ENCODE results near the gene PSME3.

Gene PSME3

DNA sequence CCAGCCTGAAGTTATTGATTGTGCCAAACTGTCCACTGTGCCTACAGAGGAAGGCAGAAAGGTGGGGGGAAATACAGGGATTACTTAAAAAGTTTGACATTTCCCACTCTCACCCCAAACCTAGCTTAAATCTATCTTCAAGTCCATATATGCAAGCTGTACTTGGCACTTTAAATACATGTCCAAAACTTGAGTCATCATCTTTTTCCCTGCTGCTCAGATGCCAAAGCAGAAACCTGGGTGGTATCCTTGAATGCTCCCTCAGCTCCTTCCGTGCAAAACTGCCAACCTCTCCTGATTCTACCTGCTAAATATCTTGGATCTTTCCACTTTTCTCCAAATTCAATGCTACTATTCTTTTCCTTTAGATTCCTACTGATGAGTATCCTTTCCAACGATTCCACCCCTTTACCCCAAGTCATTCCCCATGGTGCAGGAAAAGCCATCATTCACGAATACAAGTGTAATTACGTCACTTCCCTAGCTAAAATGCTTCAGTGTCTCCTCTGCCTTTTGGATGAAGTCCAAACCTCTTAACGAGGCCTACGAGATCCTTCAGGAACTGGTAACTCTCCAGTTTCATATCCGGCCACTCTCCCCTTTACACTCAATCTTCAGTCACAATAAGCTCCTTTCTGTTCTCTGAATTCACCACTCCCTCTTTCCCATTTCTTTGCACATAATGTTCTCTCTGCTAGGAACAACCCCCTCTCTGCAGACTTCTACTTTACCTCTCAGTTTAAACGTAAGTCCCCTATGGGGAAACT is 18.4 kb upstream of the PSME3 start:
- in situ Hi-C loops (cut with MboI; ENCODE audit: low sequenced_read_pairs), result no loop called here

DNA sequence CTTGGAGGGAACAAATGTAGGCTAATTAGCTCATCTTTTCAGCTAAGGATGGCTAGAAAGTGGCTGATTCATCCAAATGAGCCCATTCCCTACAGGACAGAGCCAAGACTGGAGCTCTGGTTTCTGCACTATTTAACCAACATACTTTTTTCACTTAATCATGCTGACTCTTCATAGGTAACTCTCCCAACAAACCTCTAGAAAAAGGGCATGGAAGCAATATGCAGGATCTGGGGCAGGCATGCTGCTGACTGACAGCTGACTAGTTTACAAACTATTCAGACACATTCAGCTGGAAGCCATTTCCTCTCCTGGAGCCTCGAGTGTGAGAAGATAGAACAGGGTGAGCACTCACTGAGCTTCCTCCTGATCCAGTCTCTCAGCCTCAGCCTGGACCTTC is 15.3 kb upstream of the PSME3 start:
- in situ Hi-C loops (cut with MboI; ENCODE audit: low sequenced_read_pairs), result no loop called here

DNA sequence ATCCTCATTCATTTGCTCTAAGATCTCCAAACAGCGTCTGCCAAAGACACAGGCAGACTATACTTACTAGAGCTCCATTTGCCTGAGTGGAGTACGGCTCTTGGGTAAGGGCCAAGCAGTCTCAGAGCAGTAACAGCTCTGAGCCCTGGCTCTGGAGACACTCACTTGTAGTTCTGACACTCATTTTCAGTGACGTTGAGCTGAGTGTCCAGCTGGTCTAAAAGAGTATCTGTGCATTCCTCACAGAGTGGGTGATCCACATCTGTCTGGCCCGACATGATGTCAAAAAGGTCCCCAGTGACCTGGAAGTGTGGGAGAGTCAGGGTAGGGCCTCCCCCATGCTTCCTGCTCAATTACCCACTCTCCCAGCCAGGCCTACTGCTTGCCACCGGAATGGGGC is 14.8 kb upstream of the PSME3 start:
- in situ Hi-C loops (cut with MboI; ENCODE audit: low sequenced_read_pairs), result no loop called here

DNA sequence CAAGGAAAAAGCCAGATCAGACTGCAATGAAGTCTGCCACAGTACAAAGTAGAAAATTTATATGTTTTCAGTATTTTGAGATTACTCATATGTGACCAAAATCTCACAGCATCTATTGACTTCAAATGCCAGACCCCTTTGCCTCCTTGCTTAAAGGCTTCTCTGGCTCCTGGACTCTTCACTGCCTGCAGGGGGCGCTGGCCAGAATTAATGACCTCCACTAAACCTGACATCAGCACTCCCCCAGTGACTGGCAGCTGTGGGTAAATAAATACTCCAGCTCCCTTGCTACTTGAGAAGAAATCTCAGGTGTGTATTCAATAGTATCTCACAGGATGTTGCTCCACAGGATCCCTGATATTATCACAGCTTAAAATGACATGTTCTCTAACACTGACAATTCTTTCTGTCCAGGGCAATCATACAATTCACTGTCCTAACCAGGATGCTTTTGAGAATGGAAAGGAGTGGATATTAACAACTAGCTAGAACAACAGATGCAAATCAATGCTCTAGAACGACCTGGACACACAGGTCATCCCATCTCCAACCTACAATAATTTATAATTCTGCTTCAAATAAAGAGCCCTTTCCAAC is 13.2 kb upstream of the PSME3 start:
- in situ Hi-C loops (cut with MboI; ENCODE audit: low sequenced_read_pairs), result no loop called here

DNA sequence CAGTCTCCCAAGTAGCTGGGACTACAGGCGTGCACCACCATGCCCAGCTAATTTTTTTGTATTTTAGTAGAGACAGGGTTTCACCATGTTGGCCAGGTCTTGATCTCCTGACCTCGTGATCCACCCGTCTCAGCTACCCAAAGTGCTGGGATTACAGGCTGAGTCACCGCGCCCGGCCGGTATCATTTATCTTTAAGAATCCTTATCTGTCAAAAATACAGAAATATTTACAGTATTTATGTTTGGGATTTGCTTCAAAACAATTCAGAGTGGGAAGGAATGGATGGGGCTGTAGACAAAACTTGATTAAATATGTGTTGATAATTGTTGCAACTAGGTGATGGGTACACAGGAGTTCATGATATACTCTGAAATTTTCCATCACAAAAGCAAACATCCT is 12.0 kb upstream of the PSME3 start:
- in situ Hi-C loops (cut with MboI; ENCODE audit: low sequenced_read_pairs), result no loop called here

DNA sequence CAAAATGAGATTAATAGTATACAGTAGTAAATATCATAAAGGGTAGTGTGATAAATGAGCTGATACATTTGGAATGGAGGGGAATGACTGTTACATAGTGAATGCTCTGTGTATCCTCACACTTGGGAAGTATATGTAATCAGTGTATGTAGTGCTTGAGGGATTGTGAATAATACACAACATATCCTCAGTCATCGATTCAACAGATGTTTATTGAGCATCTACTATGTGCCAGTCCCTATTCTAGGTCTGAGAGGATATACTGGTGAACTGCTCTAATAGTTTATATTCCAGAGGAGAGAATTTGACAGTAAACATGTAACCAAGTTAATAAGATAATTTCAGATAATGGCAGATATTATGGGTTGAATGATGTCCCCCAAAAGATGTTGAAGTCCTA is 5.7 kb upstream of the PSME3 start:
- in situ Hi-C loops (cut with MboI; ENCODE audit: low sequenced_read_pairs), result no loop called here

DNA sequence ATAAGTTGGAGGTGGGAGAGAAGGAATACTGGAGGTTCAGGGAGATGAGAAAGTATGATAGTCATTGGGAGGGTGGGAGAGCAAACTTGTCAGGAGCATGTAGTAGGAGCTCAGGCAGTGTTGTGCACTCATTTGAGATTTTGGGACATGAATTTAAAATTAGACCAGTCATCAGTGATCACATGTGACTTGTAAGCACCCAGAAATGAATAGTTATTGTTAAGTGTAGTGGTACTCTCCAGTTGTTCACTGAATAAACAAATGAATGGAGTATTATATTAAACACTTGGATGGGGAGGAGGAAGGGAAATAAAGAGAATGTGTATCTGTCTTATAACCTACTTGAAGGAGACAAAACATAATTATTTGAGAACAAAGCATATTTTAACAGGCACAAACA is 2.2 kb upstream of the PSME3 start:
- in situ Hi-C loops (cut with MboI; ENCODE audit: low sequenced_read_pairs), result no loop called here

DNA sequence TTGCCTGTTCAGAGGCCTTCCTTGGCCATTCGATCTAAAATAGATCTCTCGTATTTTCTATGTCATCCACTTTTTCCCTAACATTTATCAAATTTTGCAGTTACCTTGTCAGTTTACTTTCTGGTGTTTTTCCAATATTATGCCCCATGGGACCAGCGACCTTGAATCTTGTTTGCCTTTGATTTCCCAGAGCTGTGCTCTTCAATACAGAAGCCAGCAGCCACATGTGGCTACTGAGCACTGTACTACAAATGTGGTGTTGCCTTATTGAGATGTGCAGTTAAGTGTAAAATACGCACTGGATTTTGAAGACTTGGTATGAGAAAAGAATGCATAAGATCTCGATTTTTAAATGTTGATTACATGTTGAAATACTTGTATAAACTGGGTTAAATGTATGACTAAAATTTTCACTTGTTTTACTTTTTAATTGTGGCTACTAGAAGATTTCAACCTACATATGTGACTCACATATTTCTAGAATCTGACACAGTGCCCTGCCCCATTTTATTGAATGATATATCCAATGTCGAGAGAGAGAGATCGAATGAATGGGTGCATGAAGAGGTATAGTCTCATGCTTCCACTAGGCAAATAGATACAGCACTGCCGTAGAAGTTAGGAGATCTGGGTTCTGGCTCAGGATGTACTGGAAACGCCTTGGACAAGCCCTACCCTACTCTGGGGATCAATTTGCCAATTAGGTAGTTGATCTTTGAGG is 824 bp upstream of the PSME3 start:
- in situ Hi-C loops (cut with MboI; ENCODE audit: low sequenced_read_pairs), result no loop called here

DNA sequence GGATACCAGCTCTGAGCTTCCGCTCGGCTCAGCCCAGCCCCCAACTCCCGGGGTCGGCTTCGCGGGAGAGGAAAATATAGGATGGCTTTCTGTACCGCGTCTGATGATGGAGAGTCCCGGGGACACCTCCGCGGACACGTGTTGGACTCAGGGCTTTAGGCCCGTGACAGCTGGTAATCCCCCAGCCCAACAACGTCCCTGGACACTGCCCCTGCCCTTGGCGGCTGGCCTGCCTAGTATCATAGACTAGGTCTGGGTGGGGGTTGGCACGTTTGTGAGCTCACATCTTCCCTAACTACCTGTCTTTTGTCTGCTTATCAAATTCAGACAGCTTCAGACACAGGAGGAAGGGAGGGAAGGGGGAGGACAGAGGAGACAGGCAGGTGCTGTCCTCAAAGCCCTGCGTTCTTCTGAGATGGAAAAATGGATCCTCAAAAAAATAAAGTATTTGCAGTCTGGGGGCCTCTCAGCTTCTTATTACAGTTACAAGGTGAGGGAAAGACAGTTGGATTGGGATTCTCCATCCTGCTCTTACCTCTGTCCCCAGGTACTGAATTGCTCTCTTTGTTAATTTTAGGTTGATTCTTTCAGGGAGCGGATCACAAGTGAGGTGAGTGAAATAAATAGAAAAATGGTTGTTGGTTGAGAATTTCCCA is 698 bp downstream of the PSME3 start:
- in situ Hi-C loops (cut with MboI; ENCODE audit: low sequenced_read_pairs), result no loop called here

DNA sequence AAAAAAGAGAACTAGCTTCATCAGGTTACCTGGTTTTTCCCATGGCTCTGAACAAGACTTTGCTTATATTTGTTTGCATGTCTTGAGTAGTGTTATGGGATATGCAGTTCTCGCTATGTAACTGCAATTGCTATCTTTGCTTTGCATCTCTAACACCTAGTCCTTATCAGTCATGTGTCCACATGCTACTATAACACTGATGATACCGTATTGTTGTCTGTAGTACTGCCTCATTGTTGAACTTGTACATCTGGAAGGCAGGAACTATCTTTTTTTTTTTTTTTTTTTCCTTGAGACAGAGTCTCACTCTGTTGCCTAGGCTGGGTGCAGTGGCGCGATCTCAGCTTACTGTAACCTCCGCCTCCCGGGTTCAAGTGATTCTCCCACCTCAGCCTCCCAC is 2.5 kb downstream of the PSME3 start:
- in situ Hi-C loops (cut with MboI; ENCODE audit: low sequenced_read_pairs), result no loop called here

DNA sequence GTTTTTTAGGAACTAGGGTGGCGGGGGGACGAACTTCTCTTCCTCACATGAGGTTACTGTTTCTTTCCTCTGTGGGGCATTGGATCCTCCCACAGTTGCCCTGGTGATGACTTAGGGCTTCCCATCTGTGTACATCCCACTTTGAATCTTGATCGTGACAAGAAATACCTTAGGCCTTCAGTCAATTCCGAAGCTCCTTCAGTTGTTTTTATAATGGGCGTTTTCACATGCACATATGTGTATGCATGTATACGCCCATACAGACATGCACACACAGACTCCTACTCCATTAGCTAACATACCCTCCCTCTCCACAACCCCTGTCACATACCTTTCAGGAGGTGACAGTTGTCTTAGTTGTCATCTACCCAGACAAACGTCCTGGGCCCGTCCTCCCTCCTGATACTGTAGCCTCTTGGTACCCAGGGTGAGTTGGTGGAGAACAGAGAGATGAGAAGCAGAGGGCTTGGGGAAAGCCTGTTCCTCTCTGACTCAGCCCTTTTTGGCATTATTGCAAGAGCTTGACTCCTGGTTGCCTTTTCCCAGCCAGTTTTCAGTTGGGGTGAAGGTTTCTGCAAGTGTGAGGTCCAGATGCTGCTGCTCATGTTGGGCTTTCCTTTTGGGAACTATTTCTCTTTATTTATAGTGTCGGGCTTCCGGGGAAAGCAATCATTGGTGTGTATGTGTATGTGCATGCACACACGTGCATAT is 8.9 kb downstream of the PSME3 start:
- in situ Hi-C loops (cut with MboI; ENCODE audit: low sequenced_read_pairs), result no loop called here

DNA sequence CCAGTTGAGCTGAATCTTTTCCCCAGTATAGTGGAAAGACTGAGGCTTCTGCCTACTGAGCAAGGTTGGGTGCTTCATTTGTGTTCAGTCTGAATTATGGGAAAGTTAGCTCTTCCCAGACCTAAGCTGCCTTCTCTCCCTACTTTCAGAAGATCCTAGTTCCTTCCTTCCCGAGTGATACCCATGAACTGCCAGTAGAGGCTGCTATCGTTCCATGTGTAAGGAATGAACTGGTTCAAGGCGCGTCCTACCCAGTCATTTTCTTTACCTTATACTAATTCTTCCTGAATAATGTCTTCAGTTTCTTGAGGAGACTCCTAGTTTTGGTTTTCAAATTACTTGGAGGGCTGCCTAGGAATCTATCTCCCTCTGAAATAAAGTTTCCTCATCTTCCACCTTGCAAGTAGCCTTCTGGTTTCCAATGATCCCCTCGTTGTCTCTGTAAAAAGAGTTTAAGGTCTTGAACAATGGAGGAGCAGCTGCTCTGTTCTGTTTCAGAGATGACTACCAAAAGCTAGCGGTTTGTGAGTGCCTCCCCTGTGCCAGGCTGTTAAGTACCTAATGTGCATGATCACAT is 10.2 kb downstream of the PSME3 start:
- in situ Hi-C loops (cut with MboI; ENCODE audit: low sequenced_read_pairs), result no loop called here

DNA sequence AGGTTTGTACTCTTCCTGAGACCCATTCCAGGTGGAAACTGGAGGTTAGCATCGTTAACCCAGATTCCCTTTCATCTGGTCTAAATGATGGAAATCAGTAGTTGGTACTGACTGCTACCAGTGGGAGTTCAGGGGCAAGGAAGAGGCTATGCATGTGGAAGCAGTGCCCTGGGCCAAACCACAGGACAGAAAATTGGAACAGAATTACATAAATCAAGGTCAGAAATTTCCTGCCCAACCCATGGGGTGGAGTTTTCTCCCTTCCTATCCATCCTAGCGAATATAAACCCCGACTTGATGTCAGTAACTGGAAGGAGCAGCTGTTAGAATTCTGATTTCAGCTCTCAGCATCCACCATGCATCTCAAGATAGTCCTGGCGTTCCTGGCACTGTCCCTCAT is 11.1 kb downstream of the PSME3 start, which contains the start of gene AOC2:
Gene AOC2 (plus strand): TSS at position 310 of the 400 bp plus-strand sequence. CDS start 47 bp downstream, at position 357.
- in situ Hi-C loops (cut with MboI; ENCODE audit: low sequenced_read_pairs), result no loop called here

DNA sequence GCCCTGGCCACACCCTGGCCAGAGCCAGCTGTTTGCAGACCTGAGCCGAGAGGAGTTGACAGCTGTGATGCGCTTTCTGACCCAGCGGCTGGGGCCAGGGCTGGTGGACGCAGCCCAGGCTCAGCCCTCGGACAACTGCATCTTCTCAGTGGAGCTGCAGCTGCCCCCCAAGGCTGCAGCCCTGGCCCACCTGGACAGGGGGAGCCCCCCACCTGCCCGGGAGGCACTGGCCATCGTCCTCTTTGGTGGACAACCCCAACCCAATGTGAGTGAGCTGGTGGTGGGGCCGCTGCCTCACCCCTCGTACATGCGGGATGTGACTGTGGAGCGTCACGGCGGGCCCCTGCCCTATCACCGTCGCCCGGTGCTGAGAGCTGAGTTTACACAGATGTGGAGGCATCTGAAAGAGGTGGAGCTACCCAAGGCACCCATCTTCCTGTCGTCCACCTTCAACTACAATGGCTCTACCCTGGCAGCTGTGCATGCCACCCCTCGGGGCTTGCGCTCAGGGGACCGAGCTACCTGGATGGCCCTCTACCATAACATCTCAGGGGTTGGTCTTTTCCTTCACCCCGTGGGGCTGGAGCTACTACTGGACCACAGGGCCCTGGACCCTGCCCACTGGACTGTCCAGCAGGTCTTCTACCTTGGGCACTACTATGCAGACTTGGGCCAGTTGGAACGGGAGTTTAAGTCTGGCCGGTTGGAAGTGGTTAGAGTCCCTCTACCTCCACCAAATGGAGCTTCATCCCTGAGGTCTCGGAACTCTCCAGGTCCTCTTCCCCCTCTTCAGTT is 11.8 kb downstream of the PSME3 start:
- in situ Hi-C loops (cut with MboI; ENCODE audit: low sequenced_read_pairs), result no loop called here

DNA sequence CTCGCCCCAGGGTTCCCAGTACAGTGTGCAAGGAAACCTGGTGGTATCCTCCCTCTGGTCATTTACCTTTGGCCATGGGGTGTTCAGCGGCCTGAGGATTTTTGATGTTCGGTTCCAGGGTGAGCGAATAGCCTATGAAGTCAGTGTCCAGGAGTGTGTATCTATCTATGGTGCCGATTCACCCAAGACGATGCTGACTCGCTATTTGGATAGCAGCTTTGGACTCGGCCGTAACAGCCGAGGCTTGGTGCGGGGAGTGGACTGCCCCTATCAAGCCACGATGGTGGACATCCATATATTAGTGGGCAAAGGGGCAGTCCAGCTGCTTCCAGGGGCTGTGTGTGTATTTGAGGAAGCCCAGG is 12.3 kb downstream of the PSME3 start:
- in situ Hi-C loops (cut with MboI; ENCODE audit: low sequenced_read_pairs), result no loop called here

DNA sequence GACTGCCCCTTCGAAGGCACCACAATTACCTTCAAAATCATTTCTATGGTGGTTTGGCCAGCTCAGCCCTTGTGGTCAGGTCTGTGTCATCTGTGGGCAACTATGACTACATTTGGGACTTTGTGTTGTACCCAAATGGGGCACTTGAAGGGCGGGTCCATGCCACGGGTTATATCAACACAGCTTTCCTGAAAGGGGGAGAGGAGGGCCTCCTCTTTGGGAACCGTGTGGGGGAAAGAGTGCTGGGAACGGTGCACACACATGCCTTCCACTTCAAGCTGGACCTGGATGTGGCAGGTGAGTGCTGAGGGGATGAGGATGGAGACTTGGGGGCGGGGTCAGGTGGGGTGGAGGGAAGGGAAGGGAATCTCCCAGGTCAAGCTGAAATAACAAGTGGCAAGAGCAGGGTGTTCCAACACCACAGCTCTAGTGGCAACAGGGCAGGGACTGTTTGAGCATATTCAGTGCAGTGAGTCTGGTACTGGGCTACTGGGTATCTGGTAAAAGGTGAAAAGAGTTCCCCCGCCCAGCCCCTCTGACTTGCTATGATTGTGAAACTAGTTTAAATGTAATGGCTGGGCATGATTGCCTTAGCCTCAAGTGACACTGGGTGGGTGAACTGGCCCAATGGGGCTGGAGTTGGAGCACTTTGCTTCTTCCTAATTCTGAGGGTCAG is 12.9 kb downstream of the PSME3 start:
- in situ Hi-C loops (cut with MboI; ENCODE audit: low sequenced_read_pairs), result no loop called here

DNA sequence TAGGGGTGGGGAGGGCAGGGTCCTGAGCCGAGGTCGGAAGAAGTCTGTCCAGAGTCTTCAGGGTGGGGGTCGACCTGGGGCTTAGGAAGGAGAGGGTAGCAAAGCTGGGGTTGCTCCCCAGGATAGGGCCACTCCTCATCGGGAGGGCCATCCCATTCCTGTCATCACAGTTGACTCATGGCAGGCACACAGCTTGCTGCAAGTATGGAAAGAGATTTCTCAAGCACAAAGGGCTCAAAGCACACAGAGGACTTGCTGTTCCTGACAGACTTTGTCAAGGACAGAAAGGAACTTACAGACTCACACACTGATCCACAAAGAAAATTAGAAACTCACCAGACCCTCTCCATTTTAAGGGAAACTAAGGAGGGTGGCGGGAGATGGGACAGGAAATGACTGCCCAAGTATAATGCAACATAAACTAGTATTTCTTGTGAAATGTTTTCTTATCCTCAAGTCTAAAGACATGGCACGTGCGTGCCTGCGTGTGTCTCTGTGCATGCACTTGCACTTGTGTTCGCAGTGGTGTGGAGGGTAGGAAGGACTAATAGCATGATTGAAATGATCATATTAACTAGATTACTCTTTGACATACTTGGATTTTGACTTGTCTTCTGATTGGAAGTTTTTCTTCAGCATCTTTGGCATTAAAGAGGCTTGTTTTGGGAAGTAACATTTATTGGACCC is 13.5 kb downstream of the PSME3 start:
- in situ Hi-C loops (cut with MboI; ENCODE audit: low sequenced_read_pairs), result no loop called here

DNA sequence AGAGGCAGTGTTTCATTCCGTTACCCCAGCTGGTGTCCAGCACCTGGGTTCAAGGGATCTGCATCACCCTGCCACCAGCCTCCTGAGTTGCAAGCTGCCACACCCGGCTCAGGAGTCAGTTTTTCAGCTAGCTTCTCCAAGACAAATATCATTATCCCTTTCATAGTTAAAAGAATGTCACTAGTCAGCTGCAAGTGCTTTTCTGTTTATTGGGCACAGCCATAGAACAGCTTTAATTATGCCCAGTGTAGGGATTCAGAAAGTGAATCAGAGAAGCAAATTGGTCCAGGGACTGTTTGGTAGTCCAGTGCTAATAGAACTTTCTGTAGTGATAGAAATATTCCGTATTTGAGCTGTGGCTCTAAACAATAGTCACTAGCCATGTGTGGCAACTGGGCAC is 14.9 kb downstream of the PSME3 start:
- in situ Hi-C loops (cut with MboI; ENCODE audit: low sequenced_read_pairs), result no loop called here

DNA sequence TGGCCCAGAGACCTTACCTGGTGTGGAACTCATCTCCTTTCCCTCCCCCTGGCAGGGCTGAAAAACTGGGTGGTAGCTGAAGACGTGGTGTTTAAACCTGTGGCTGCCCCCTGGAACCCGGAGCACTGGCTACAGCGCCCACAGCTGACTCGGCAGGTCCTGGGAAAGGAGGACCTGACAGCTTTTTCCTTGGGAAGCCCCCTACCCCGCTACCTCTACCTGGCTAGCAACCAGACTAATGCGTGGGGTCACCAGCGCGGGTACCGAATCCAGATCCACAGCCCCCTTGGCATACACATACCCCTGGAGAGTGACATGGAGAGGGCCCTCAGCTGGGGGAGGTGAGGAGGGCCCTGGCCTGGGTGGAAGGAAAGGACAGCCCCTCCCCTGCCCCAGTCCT is 15.8 kb downstream of the PSME3 start:
- in situ Hi-C loops (cut with MboI; ENCODE audit: low sequenced_read_pairs), result no loop called here
